CD4-positive, alpha-beta T cell treated with Interleukin-15 for 1 hour (primary cell): ENCODE data around the gene PDXDC1.
"Not testable (repeated sequence)": the region's sequence is repeated elsewhere in the genome, so short reads cannot be mapped to it uniquely, and the experiment has no call there.

ENCODE experiments used
- DNase-seq: peaks from one replicate; pipeline ENCODE4 v3.0.0-alpha.2; 2020

The PDXDC1 gene, protein sequence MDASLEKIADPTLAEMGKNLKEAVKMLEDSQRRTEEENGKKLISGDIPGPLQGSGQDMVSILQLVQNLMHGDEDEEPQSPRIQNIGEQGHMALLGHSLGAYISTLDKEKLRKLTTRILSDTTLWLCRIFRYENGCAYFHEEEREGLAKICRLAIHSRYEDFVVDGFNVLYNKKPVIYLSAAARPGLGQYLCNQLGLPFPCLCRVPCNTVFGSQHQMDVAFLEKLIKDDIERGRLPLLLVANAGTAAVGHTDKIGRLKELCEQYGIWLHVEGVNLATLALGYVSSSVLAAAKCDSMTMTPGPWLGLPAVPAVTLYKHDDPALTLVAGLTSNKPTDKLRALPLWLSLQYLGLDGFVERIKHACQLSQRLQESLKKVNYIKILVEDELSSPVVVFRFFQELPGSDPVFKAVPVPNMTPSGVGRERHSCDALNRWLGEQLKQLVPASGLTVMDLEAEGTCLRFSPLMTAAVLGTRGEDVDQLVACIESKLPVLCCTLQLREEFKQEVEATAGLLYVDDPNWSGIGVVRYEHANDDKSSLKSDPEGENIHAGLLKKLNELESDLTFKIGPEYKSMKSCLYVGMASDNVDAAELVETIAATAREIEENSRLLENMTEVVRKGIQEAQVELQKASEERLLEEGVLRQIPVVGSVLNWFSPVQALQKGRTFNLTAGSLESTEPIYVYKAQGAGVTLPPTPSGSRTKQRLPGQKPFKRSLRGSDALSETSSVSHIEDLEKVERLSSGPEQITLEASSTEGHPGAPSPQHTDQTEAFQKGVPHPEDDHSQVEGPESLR

DNA sequence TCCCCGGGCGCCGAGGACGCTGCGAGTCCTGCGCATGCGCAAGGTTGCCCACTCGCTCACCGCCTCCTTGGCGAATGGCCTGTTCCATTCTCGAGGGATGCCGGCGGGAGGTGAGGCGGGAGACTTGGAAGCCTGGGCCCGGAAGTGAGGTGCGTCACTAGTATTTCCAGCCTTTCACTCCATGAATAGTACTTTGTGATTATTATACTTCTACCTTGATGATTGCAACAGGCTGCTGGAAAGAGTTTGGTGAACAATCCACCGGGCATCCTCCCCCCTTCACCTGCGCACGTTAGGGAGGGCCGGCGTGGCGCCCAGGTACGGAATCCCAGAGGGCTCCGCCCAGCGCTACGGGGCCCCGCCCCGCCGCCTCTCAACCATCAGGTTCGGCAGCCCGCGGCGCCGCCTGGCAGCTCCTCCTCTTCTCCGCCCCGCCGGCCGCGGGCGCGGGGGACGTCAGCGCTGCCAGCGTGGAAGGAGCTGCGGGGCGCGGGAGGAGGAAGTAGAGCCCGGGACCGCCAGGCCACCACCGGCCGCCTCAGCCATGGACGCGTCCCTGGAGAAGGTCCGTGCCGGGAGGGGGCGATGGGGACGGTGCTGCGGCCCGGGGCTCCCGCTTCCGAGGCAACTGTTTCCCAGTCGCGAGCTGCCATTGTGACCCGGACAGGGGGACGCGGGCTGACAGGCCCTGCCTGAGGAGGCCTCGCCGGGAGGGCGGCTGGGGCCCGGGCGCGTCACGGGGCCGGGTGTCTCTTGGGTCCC lies at the start of gene PDXDC1:
PDXDC1 (plus strand) TSS at position 371 of the 762 bp plus-strand sequence; CDS start at position 545, 174 bp downstream.
- peak; percentile 93 for DNase-seq

DNA sequence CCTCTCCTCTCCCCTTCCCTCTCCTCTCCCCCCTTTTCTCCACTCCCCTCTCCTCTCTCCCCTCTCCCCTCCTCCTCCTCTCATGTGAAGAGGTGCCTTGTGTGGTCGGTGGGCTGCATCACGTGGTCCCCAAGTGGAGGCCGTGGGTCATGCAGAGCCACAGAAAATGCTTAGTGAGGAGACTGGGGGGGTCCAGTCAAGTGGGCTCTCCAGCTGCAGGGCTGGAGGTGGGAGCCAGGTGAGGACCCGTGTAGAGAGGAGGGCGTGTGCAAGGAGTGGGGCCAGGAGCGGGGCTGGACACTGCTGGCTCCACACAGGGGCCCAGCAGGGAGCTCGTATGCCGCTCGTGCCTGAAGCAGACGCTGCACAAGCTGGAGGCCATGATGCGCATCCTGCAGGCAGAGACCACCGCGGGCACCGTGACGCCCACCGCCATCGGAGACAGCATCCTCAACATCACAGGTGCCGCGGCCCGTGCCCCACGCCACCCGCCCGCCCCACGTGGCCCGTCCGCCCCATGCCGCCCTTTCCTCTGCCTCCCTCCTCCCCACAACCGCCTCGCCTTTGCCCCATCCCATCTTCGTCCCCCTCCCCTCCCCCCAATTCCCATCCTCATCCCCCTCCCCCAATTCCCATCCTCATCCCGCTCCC lies 46.6 kb upstream of the PDXDC1 start:
- DNase-seq: not testable (repeated sequence)

DNA sequence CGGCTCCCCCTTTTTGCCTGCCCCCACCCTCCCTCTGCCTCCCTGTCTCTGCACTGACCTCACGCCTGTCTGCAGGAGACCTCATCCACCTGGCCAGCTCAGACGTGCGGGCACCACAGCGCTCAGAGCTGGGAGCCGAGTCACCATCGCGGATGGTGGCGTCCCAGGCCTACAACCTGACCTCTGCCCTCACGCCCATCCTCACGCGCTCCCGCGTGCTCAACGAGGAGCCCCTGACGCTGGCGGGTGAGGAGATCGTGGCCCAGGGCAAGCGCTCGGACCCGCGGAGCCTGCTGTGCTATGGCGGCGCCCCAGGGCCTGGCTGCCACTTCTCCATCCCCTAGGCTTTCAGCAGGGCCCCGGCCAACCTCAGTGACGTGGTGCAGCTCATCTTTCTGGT lies 45.6 kb upstream of the PDXDC1 start:
- DNase-seq: not testable (repeated sequence)

DNA sequence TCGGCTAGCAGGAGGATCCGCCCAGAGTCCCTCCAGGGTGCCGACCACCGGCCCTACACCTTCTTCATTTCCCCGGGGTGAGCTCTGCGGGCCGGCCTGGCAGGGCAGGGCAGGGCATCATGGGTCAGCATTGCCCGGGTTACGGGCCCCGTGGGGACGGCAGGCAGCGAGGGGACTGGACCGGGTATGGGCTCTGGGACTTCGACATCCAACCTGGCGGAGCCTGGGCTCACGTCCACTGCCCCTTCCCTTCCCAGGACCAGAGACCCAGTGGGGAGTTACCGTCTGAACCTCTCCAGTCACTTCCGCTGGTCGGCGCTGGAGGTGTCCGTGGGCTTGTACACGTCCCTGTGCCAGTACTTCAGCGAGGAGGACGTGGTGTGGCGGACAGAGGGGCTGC lies 44.6 kb upstream of the PDXDC1 start:
- DNase-seq: not testable (repeated sequence)

DNA sequence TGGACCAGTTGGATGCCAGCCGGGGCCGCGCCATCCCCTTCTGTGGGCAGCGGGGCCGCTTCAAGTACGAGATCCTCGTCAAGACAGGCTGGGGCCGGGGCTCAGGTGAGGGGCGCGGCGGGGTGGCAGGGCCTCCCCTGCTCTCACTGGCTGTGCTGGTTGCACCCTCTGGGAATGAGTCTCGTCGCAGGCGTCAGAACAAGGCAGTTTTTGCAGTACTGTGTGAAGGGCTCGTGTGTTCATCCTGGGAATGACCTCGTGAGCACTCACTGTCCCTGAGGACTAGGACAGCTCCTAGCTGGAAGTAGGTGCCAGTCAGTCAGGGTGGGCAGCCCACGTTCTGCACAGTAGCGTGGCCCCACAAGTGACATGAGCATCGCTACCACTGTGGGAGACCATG lies 43.9 kb upstream of the PDXDC1 start:
- not testable (repeated sequence) for DNase-seq

DNA sequence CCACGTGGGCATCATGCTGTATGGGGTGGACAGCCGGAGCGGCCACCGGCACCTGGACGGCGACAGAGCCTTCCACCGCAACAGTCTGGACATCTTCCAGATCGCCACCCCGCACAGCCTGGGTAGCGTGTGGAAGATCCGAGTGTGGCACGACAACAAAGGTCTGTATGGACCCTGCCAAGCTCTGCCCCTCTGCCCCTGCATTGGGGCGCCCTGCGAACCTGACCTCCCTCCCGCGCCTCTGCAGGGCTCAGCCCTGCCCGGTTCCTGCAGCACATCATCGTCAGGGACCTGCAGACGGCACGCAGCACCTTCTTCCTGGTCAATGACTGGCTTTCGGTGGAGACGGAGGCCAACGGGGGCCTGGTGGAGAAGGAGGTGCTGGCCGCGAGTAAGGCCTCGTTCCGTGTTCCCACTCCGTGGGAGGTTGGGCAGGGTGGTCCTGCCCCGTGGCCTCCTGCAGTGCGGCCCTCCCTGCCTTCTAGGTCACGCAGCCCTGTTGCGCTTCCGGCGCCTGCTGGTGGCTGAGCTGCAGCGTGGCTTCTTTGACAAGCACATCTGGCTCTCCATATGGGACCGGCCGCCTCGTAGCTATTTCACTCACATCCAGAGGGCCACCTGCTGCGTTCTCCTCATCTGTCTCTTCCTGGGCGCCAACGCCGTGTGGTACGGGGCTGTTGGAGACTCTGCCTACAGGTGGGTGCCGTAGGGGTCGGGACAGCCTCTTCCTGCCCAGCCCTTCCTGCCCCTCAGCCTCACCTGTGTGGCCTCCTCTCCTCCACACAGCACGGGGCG lies 42.0 kb upstream of the PDXDC1 start:
- DNase-seq: not testable (repeated sequence)

DNA sequence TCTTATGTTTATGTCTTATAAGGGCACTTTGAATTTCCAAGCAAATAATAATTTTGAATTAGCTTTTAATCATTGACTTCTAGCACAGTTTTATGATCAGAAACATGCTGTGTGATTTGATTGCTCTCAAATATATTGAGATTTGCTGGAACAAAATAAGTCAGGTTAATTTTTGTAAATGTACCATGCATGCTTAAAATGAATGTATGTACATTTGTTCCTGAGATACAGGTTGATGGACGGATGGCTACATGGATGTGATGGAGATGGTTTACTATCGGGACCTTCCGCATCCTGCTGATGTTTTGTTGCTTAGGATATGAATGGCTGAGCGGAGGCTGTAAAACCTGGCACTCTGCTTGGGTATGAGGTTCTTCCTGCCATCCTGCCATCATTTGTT lies 37.7 kb upstream of the PDXDC1 start, which contains the start of gene NPIPA1:
NPIPA1 (plus strand) TSS at position 301 of the 400 bp plus-strand sequence; CDS start at position 301, 0 bp downstream.
- not testable (repeated sequence) for DNase-seq

DNA sequence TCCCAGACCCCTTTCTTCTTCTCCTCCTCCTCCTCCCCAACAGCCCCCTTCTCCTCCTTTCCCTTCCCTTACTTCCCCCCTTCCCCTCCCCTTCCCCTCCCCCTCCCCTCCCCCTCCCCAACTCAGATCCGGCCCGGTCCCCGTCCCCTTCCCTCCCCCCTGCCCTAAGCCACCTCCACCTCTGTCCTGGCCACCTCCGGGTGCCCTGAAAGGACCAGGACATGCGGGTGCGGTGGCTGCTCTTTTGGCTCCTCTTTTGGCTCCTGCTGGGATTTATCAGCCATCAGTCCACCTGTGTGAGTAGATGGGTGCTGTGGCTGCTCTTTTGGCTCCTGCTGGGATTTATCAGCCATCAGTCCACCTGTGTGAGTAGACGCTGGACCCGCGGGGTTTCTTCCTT lies 36.8 kb upstream of the PDXDC1 start:
- not testable (repeated sequence) for DNase-seq

DNA sequence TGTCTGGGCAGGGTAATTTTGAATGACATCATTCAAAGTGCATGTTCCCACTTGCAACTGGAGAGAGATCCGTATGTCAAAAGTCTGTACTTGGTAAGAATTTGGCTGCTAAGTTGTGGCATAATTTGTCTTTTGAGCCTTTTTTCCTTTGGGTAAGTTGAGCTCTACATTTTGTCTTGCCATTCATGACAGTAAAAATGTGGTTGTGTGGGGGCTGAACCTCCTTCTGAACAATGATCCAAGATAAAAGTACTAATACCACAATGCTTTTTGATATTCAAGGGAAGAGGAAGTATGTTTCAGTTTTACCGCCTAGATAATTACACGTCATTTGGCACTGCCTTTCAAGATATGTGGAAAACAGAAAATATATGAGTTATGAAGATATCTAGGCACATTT lies 32.1 kb upstream of the PDXDC1 start:
- DNase-seq: not testable (repeated sequence)

DNA sequence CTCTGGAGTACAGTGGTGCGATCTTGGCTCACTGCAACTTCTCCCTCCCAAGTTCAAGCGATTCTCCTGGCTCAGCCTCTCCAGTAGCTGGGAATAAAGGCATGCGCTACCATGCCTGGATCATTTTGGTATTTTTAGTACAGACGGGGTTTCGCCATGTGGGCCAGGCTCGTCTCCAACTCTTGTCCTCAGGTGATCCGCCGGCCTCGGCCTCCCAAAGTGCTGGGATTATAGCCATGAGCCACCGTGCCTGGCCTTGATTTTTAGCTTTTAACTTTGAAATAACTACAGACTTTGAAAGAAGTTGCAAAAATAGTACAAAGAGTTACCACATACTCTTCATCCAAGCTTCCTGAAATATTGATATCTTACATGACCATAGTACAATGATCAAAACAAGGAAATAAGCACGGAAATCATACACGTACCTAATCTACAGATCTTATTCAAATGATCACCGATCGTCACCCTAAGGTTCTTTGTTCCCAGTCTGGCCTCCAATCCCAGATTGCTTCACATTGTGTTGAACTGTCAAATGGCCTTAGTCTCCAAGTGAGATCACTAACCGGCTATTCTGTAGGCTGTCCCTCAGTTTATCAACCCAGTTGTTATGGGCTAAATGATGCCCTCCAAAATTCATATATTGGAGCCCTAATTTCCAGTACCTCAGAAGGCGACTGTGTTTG lies 19.1 kb upstream of the PDXDC1 start:
- DNase-seq: no peak

DNA sequence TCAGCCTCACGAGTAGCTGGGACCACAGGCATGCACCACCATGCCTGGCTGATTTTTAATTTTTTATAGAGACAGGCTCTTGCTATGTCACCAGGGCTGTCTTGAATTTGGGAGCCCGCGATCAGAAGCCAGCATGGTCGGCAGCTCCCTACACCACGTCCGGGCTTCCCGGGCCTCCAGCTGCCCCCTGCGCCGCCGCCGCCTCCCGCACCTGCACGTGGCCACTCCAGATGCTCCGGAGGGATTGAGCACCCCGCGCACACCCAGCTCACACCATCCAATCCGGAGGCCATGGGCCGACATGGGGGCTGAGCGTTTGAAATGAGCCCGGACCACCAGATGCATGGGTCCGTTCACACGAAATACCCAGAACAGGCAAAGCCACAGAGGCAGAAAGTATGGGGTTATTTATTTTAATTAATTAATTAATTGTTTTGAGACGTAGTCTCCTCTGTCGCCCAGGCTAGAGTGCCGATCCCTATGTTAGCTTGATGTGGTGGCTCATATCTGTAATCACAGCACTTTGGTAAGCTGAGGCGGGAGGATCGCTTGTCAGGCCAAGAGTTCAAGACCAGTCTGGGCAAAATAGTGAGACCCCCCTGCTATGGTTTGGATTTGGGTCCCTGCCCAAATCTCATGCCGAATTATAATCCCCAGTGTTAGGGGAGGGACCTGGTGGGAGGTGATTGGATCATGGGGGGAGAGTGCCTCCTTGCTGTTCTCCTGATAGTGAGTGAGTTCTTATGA lies 17.1 kb upstream of the PDXDC1 start:
- DNase-seq: no peak

DNA sequence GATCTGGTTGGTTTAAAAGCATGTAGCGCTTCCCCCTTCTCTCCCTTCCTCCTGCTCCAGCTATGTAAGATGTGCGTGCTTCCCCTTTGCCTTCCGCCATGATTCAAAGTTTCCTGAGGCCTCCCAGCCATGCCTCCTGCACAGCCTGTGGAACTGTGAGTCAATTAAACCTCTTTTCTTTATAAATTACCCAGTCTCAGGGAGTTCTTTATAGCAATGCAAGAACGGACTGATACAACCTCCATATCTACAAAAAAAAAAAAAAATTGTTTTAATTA lies 16.6 kb upstream of the PDXDC1 start:
- DNase-seq: no peak

DNA sequence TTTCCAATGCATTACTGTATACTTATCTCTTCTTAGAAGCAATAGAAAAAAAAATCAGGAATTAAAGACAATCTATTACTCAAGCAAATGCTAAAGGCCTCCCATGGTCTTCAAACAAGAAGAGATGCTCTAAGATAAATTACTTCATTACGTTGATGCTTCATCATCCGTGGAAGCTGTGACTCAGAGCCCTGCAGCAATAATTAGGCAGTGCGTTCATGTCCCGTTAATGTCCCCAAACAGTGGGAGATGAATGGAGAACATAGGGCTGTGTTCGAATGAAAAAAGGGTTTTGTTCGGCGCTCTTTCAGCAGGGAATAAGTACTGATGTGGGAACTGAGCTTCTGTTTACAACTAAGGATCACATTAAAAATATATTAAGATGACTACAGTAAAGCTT lies 15.9 kb upstream of the PDXDC1 start:
- DNase-seq: no peak

DNA sequence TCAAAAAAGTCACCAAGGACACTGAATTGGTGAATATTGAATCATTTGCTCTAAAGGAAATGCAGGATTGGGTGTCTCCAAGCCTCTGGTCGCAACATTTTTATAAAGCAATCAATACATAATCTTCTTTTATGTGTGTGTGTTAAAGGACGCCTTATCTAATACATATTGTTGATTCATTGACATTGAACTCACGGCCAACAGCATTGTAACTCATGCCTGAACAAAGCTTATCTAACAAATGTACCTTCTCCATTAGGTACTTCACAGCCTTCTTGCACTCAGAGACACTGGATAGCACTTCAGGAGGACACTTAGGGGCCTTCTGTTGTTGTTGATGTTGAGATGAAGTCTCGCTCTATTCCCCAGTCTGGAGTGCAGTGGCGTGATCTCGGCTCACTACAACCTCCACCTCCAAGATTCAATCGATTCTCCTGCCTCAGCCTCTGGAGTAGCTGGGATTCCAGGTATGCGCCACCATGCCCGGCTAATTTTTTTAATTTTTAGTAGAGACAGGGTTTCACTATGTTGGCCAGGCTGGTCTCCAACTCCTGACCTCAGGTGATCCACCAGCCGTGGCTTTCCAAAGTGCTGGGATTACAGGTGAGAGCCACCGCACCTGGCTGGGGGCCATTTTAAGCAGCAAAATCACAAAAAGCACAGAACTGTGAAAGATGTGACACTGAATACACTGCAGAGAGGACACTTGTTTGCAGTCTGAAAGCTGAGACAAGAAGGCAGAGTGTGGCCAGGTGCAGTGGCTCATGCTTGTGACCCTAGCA lies 13.2 kb upstream of the PDXDC1 start:
- DNase-seq: no peak

DNA sequence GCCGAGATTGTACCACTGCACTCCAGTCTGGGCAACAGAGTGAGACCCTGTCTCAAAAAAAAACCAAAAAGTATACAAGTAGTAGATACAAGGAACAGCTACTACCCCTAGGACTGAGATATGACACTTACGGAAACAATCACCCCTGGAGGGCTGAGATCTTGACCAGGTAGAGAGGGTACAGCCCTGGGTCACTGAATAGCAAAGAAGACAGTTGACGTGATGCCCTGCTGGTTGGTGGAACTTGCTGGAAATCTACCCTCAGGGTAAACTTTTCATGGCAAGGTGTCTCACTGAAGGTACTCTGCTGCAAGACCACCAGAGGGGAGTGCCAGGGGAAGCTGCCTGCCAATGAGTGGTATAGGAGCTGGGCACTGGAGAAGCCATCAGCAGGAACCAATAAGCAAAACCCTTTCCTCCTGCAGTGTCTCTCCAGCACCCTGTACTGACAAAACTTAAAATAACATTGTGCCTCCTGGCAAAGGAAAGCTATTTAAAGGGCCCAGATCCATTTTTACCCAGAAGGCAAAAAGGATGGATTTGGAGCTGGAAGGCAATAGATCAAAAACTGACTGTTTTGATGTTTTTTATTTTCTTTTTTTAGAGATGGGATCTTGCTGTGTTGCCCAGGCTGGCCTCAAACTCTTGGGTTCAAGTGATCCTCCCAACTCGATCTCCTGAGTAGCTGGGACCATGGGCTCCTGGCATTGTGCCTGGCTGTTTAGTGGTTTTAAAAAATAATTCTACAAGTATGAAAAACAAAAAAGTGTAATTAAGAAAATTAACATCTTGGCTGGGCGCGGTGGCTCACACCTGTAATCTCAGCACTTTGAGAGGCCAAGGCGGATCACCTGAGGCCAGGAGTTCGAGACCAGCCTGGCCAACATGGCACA lies 11.3 kb upstream of the PDXDC1 start:
- no peak for DNase-seq

DNA sequence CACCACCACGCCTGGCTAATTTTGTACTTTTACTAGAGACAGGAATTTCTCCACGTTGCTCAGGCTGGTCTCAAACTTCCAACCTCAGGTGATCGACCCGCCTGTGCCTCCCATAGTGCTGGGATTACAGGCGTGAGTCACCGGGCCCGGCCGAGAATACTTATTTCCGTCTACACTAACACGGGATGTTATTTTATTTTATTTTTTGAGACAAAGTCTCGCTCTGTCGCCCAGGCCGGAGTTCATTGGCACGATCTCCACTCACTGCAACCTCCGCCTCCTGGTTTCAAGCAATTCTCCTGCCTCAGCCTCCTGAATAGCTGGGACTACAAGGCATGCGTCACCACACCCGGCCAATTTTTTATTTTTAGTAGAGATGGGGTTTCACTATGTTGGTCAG lies 9.5 kb upstream of the PDXDC1 start:
- DNase-seq: no peak

DNA sequence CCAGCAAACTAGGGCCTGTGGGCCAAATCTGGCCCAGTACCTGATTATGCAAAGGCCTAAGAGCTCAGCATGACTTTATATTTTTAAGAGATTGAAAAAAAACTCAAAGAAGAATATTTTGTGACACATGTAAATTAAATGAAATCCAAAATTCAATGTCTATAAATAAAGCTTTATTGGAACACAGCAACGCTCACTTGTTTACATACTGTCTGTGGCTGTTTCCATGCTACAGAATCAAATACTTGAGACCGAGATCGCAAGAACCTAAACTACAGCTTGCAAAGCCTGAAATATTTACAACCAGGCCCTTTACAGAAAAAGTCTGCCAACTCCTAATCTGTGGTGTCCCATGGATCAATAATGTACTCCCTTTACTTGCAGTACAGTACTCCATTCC lies 5.0 kb upstream of the PDXDC1 start:
- not testable (repeated sequence) for DNase-seq

DNA sequence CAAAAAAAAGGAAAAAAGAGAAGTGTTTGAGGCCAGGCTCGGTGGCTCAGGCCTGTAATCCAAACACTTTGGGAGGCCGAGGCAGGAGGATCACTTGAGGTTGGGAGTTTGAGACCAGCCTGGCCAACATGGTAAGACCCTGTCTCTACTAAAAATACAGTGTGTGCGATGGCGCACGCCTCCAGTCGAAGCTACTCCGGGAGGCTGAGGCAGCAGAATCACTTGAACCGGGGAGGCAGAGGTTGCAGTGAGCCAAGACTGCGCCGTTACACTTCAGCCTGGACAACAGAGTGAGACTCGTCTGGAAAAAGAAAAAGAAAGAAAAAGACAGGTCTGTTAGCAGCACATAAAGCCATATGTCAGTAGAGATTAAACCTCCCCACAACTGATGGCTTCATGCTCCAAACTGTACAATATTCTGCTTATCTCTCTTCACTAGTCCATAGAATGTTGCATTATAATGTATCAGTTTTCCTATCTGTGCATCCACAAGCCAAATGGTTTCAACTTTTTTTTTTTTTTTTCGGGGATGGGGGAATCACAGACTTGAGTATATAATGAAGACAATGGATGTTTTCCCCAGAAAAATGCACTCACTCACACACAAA lies 3.1 kb upstream of the PDXDC1 start:
- DNase-seq: not testable (repeated sequence)
